ENCODE data around the gene LRRC75A.

Gene LRRC75A

DNA sequence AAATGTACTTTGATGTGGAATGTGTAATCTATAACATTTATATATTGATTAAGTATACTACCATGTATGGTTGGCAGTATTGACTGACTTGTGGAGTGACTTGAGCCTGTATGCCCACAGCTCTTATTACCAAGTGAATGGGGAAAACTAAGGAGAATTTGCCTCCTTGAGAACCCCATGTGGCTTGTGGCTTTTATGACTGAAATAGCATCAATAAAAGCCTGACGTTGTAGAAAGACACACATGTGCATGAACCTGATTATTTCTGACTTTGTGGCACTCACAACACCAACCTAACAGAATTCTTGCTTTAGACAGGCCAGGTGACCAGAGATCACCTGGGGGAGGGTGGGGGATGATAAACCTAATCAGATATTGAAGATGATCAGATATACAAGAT lies 2.1 kb upstream of the LRRC75A start:
- DNase-seq: no peak

- no peak for DNase-seq
Measured at GRCh38 chr17:16493531-16494046, 1.6 kb upstream of the LRRC75A start.

GRCh38 chr17:16492613-16493530 lies 879 bp upstream of the LRRC75A start:
- no peak for DNase-seq

DNA sequence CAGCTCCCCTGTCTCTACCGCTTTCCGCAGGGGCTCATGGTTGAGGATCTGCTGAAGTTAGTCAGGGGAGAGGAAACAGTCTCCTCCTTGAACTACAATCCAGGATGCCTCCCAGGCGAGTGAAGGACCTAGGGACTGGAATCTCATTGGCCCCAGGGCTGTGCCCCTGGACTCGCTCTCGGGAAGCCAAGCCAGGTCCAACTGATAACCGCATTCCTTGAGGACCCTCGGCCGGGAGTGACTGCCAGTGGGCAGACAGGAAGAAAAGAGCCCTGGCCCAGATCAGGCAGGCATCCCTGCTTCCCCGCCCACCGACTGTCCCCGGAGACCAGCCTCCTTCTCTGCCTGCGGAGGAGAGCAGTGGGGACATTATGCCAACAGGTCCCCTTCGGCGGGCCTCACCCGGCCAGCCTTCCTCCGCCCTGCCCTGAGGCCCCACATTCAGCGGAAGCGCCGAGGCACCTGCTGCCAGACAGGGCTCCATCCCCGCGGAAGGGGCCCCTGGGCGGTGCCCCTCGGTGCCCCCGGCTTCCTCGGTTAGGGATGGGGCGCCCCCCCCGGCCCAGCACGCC lies 776 bp downstream of the LRRC75A start:
- DNase-seq: no peak

- no peak for DNase-seq
Measured at GRCh38 chr17:16489431-16489830, 2.6 kb downstream of the LRRC75A start.

DNA sequence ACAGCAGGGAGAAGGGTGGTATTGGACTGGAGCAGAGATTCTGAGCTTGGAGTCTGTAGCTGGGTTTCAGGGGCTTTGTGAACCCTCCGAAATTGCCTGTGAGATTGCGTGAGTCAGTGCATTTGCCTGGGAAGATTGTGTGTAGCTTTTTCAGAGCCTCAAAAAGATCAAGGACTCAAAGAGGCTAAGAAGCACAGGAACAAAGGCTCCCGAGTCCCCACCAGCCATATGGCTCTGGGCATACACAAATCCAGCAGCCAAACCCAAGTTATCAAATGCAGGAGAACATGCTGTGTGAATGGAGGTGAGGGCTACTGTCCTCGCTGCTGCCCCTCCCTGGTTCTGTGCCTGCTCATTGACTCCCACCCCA lies 3.0 kb downstream of the LRRC75A start:
- DNase-seq: no peak

- no peak for DNase-seq
Measured at GRCh38 chr17:16488186-16488967, 3.6 kb downstream of the LRRC75A start.

DNA sequence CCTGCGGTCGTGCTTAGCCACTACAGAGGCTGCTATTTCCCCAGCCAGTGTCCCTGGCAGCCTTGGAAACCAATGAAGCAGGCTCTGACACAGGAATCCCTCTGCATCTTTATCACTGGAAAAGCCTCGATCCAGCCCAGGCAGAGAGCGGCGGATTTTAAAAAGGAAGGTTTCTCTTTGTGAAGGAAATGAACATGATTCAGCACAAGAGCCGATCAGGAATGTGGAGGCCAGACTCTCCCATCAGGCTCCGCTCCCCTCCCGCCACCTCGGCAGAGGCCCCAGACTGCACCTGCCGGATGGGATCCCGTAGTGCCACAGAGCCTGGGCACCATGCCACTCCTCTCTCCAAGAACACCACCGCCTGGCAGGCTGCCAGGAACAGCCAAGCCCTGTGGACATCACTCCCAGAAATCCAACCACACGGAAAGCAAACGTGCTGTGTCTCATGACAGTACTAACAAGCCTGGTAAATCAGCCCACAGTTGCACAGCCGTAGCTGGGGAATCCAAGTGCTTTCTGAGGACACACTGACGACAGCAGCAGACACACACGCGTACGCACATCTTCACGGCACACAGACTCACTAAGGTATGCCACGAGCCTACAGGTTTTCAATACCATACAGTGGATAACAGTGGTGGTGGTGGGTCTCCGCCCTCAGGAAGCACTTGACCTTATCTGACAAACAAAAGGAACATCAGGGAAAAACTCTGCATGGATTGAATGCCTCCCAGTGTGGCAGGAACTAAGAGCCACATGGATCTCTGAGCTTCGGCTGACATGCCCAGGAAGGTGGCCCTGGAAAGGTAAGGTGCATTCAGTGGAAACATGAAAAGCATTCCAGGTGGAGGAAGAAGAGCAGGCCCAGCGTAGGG lies 5.4 kb downstream of the LRRC75A start:
- DNase-seq: peak in 42 of 51 donors; percentile 12 to 84 (median 51)

DNA sequence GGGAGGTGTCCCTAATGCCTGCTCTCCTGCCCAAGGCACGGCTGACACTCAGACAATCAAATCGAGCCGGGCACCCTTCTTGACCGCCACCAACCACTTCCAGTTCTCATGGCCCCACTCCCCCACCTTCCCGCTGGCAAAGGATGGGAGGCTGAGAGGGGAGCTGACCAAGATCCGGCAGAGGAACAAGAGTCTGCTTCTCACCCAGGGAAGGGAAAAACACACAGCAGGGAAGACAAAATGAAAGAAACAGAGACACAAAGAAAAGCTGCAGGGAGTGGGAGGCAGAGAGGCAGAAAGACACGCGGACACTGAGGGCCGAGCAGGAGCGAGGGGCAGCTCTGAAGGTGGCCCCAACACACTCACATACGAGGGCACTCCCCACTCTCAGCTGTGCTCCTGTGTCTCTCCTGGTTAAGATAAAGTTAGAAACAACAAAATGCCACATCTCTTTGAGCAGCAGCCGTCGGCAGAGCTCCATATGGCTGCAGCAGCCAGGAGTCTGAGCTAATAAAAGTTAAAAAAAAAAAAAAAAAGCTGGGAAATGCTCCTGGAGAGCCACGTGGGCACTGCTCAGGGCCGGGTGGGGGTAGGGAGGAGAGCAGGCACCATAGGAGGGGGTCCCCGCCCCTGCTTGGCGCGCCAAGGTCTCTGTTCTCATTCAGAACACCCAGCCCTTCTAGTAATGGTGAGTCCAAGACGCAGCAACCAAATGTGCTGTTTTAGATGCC lies 7.4 kb downstream of the LRRC75A start:
- peak in 6 of 51 donors; percentile 15 to 38 (median 32) for DNase-seq

- no peak for DNase-seq
Measured at GRCh38 chr17:16483021-16483645, 8.9 kb downstream of the LRRC75A start.

DNA sequence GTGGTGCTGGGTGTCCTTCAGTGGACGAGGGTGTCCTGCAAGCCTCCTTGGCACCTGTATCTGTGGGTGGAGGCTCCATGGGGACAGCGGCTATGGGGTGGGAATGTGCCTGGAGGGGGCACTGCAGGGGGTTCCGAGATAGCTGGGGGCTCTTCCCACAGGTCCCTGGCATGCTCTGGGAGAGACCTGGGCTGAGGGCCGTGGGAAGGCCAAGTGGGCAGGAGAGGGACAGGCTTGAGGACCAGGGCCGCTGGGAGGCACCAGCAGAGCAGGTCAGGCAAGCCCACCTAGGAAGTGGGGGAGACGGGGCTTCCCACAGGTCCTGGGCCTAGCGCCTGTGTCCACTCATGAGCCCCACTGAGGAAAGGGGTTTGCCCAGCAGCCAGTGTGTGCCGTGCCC lies 9.7 kb downstream of the LRRC75A start:
- no peak for DNase-seq

- no peak for DNase-seq
Measured at GRCh38 chr17:16480995-16481394, 11.0 kb downstream of the LRRC75A start.

- no peak for DNase-seq
Measured at GRCh38 chr17:16479264-16479663, 12.7 kb downstream of the LRRC75A start.

- no peak for DNase-seq
Measured at GRCh38 chr17:16478649-16479048, 13.3 kb downstream of the LRRC75A start.

- DNase-seq: no peak
Measured at GRCh38 chr17:16477666-16478065, 14.3 kb downstream of the LRRC75A start.

DNA sequence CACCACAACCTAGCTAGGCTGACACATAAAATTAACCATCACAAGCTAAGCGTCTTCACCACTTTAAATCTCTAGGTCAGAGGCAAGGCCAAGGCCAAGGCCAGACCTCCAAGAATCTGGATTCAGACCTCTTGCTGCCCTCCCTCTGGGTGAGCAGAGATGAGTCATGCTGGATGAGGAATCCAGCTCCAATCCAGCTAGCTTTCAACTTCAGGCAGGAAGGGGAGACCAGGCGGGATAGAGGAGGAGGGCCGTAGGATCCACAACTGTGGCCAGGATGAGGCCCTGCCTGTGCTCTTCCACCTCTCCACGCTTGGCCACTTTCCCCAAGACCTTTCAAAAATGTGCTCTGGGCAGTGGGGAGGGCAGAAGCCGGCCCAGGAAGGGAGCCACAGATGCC lies 14.7 kb downstream of the LRRC75A start:
- no peak for DNase-seq

GRCh38 chr17:16475179-16475704 lies 16.8 kb downstream of the LRRC75A start:
- no peak for DNase-seq

GRCh38 chr17:16474012-16474725 lies 17.8 kb downstream of the LRRC75A start:
- DNase-seq: no peak
